Measurements from ENCODE around the gene SLC47A1. TPM values are rescaled to one million over a fixed set of nuclear protein-coding genes. Genes with fewer than 3 reads are reported as not detected.
A peak's percentile ranks its signal among the peaks of the same experiment; 100 is the strongest.

Gene SLC47A1
- total RNA-seq, 4 donors from 2014 or later, result 6.2 to 28.5 (median 18.4) TPM

DNA sequence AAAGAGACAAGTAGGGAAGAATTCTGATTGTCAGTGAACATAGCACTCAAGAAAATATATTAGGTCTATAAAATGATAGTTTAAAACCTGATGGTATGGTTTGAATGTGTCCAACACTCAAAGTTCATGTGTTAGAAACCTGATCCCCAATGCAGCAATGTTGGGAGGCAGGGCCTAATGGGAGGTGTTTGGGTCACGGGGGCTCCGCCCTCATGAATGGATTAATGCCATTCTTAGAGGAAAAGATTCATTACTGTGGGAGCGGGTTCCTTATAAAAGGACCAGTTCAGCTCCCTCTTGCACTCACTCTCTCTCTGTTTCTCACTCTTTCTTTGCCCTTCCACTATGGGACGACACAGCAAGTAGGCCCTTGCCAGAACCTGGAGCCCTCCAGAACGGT is 41.5 kb upstream of the SLC47A1 start:
- H3K36me3 ChIP-seq, result no peaks in the 10 kb centered on the region
- intact Hi-C loops (cut with DNase I; ENCODE audit: low total_unique reads), result no loop called here
- H3K27ac ChIP-seq, result no peak overlapping the region
- H3K4me3 ChIP-seq, result no peak overlapping the region
- no peaks in the 10 kb centered on the region for H3K27me3 ChIP-seq
- no peaks in the 10 kb centered on the region for H3K9me3 ChIP-seq
- no peaks in the 10 kb centered on the region for H3K4me1 ChIP-seq
- no peak for DNase-seq
- TF ChIP-seq, protein P1, sequence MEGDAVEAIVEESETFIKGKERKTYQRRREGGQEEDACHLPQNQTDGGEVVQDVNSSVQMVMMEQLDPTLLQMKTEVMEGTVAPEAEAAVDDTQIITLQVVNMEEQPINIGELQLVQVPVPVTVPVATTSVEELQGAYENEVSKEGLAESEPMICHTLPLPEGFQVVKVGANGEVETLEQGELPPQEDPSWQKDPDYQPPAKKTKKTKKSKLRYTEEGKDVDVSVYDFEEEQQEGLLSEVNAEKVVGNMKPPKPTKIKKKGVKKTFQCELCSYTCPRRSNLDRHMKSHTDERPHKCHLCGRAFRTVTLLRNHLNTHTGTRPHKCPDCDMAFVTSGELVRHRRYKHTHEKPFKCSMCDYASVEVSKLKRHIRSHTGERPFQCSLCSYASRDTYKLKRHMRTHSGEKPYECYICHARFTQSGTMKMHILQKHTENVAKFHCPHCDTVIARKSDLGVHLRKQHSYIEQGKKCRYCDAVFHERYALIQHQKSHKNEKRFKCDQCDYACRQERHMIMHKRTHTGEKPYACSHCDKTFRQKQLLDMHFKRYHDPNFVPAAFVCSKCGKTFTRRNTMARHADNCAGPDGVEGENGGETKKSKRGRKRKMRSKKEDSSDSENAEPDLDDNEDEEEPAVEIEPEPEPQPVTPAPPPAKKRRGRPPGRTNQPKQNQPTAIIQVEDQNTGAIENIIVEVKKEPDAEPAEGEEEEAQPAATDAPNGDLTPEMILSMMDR (IDR thresholded peaks at IDR 0.05), result no peak
- TF ChIP-seq POLR2A (IDR thresholded peaks at IDR 0.05), result no peak

DNA sequence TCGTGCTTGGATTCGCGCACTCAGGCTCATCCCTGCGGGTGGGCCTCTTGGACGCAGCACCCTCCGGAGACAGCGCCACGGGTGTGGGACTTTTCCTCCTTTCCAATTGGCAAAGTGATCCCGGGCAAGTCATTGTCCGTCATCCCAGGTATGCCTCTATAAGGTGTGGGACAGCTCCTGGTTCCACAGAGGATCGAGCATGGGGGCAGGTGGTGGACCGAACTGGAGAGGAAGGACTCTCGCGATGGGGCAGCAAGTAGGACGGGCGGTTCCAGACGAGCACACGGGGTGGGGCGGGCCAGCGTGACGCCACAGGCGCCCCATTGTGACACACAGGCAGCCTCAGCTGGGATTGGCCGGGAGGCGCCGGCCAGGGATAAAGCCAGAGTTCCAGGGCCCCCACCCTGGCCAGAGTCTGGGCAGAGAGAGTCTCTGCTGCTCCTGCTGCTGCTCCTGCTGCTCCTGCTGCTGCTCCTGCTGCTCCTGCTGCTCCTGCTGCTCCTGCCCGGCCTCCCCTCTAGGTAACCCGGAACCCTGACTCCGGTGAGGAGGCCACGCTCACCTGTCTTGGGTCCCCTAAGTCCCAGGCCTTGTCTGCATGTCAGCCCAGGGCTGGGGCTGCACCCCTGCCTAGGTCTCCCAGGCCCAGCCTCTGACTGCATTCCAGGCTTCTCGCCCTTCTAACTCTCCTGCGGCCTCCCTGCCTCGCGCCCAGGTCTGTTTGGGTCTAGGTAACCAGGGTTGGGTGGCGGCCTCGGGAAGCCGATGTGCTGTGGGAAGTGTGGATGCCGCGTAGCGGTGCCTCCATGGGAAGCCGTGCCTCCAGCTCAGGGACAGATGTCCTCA is 38.5 kb upstream of the SLC47A1 start:
- TF ChIP-seq, protein P1 (IDR thresholded peaks at IDR 0.05), result no peak
- no peak for TF ChIP-seq POLR2A (IDR thresholded peaks at IDR 0.05)
- H3K36me3 ChIP-seq, result no peaks in the 10 kb centered on the region
- no peaks in the 10 kb centered on the region for H3K27me3 ChIP-seq
- no peaks in the 10 kb centered on the region for H3K4me1 ChIP-seq
- intact Hi-C loops (cut with DNase I; ENCODE audit: low total_unique reads), result no loop called here
- DNase-seq, result peak in 1 of 2 donors; percentile 0
- no peak overlapping the region for H3K4me3 ChIP-seq
- no peak overlapping the region for H3K27ac ChIP-seq
- H3K9me3 ChIP-seq, result no peaks in the 10 kb centered on the region

DNA sequence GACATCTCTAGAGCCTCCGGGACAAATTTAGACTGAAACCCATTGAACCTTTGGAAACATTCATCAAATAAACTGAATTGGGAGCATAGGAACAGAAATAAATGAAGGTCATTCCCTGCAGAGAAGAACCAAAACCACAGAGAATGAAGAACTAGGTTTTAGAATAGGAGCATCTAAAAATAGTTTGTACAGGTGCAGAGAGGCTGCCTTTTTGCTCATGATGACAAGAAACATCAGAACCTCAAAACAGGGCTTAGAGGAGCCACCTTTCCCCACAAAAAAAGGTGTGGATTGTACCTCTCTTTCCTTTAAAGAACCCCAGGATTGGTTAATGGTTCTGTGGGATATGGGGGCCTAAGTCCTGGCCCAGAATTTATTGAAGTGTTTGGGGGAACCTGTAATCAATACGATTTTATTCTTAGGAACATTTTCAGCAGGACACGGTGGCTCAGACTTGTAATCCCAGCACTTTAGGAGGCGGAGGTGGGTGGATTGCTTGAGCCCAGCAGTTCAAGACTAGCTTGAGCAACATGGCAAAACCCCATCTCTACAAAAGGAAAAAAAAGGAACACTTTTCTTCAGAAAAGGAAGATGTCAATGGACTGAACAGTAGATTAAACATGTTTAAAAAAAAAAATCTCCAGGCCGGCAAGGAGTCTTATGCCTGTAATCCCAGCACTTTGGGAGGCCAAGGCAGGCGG is 37.7 kb upstream of the SLC47A1 start:
- no peaks in the 10 kb centered on the region for H3K27me3 ChIP-seq
- no peak for DNase-seq
- no peaks in the 10 kb centered on the region for H3K4me1 ChIP-seq
- intact Hi-C loops (cut with DNase I; ENCODE audit: low total_unique reads), result no loop called here
- no peak overlapping the region for H3K27ac ChIP-seq
- no peak for TF ChIP-seq POLR2A (IDR thresholded peaks at IDR 0.05)
- TF ChIP-seq, protein P1 (IDR thresholded peaks at IDR 0.05), result no peak
- no peak overlapping the region for H3K4me3 ChIP-seq
- no peaks in the 10 kb centered on the region for H3K36me3 ChIP-seq
- no peaks in the 10 kb centered on the region for H3K9me3 ChIP-seq

DNA sequence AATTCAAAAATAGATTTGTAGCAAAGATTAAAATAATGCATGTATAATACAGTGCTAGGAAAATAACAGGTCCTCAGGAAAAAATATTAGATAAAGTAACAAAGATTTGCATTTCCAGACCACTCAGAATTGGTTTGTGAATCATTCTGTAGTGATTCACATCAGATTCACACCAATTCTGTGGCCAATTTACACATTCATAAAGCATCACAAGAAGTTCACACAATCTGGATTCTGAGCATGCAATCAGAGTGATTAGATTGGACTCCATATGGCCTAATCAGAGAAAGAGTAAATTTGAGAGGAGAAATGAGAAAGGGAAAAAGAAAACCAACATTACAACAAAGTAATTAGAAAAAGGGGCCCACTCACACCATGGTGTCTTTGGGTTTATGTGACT is 36.0 kb upstream of the SLC47A1 start:
- H3K4me3 ChIP-seq, result no peak overlapping the region
- no peaks in the 10 kb centered on the region for H3K4me1 ChIP-seq
- no peak for DNase-seq
- TF ChIP-seq POLR2A (IDR thresholded peaks at IDR 0.05), result no peak
- TF ChIP-seq, protein P1 (IDR thresholded peaks at IDR 0.05), result no peak
- H3K36me3 ChIP-seq, result no peaks in the 10 kb centered on the region
- no peaks in the 10 kb centered on the region for H3K9me3 ChIP-seq
- no peaks in the 10 kb centered on the region for H3K27me3 ChIP-seq
- H3K27ac ChIP-seq, result no peak overlapping the region
- intact Hi-C loops (cut with DNase I; ENCODE audit: low total_unique reads), result no loop called here

DNA sequence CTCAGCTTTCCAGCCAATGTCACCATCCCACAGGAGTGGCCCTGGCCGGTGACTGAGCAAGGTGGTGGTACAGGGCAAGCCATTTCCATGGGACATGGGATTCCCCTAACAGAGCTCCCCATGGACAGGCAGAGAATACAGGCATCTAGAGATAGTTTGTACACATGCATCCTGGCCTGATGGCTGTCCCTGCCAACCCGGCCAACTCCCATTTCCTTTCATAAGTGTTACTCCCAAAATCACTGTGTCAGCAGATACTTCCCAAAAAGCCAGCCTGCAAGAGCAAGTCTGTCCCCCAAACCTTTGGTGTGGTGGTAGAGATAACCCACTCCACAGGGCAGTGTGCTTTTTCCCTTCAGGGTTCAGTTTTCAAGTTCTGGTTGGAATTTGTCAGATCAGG is 32.4 kb upstream of the SLC47A1 start:
- DNase-seq, result no peak
- Histone ChIP-seq H3K36me3 (no peaks in the 10 kb centered on the region), H3K4me1 (no peaks in the 10 kb centered on the region), H3K27me3 (no peaks in the 10 kb centered on the region), H3K9me3 (no peaks in the 10 kb centered on the region), H3K27ac (no peak overlapping the region), H3K4me3 (no peak overlapping the region)
- intact Hi-C loops (cut with DNase I; ENCODE audit: low total_unique reads), result no loop called here
- TF ChIP-seq, protein P1 (IDR thresholded peaks at IDR 0.05), result no peak
- no peak for TF ChIP-seq POLR2A (IDR thresholded peaks at IDR 0.05)
